Vagina (tissue), 2 donors: Measurements from ENCODE around the gene YAF2. TPM values are rescaled to one million over a fixed set of nuclear protein-coding genes. Genes with fewer than 3 reads are reported as not detected.

Experiments used
- DNase-seq, 2 donors: peaks; one replicate each; pipeline ENCODE4 v3.0.0-alpha.2; 2017; ENCODE audit errors: extremely low spot score in 2 of 2
- H3K27ac ChIP-seq: fragments of 200-600 bp; sonication (generic); one replicate; pipeline ENCODE4 v1.5.1; 2019
- H3K27me3 ChIP-seq: fragments of 200-600 bp; sonication (generic); one replicate; pipeline ENCODE4 v1.5.1; 2019
- H3K36me3 ChIP-seq, 2 donors: fragments of 200-600 bp; sonication (generic); one replicate each; pipeline ENCODE4 v1.5.1; 2017 to 2019
- H3K4me1 ChIP-seq: fragments of 200-600 bp; sonication (generic); one replicate; pipeline ENCODE4 v1.5.1; 2019
- H3K4me3 ChIP-seq, 2 donors: fragments of 200-600 bp; sonication (generic); 1 replicate in 1 of 2; 2 replicates in 1 of 2; pipeline ENCODE4 v1.5.1; 2016 to 2019
- H3K9me3 ChIP-seq: fragments of 200-600 bp; sonication (generic); one replicate; pipeline ENCODE4 v1.5.1; 2019
- CTCF ChIP-seq, 3 experiments: fragments of 450-650 bp in 2 of 3; fragments of 200-600 bp in 1 of 3; sonication (generic) in 1 of 3; IDR thresholded peaks; one replicate each; pipeline ENCODE4 v1.5.1; 2017 to 2019; ENCODE audit warnings: antibody characterized with exemption in 3 of 3, mild to moderate bottlenecking in 2 of 3, moderate library complexity in 2 of 3
- POLR2A ChIP-seq, 2 donors: fragments of 450-650 bp; IDR thresholded peaks; one replicate each; pipeline ENCODE4 v1.6.1; 2017; ENCODE audit warnings: antibody characterized with exemption in 2 of 2, mild to moderate bottlenecking in 2 of 2, moderate library complexity in 2 of 2
- POLR2AphosphoS5 ChIP-seq, 2 donors: sonication (generic); formaldehyde crosslinking; IDR thresholded peaks; one replicate each; pipeline ENCODE4 v1.9.0; 2017; ENCODE audit warnings: antibody characterized with exemption in 2 of 2, mild to moderate bottlenecking in 2 of 2, low read depth in 1 of 2; ENCODE audit not compliant: insufficient read depth in 1 of 2
- intact Hi-C: fragments of 100-400 bp; cut with DNase I; formaldehyde crosslinking; loops from one replicate; pipeline ENCODE4 v1.15.1; 2023
- total RNA-seq: library from RNA; depleted of rRNA; stranded (reverse); fragments of >200 nt; gene quantifications from one replicate; pipeline ENCODE4 v1.2.3, GENCODE V29; 2016

The YAF2 gene
- total RNA-seq, 1 donor from 2014 or later: 23.1 TPM

- Histone ChIP-seq H3K4me1 (no peaks in the 10 kb centered on the region), H3K27me3 (no peaks in the 10 kb centered on the region), H3K27ac (no peak overlapping the region), H3K4me3 (no peak overlapping the region), H3K9me3 (no peaks in the 10 kb centered on the region), H3K36me3 (peaks cover 0 to 7% of the 10 kb centered on the region in 2 donors)
- TF ChIP-seq CTCF (IDR thresholded peaks at IDR 0.05) (no peak), POLR2AphosphoS5 (IDR thresholded peaks at IDR 0.05; ENCODE audit: insufficient read depth in 1 of 2, low read depth in 1 of 2) (no peak)
- intact Hi-C loops: no loop called here
- DNase-seq: no peak
Observed at GRCh38 chr12:42163913-42164312, 74.1 kb downstream of the YAF2 start.

- no peak for DNase-seq
- Histone ChIP-seq H3K27ac (no peak overlapping the region), H3K9me3 (no peaks in the 10 kb centered on the region), H3K4me1 (no peaks in the 10 kb centered on the region), H3K27me3 (no peaks in the 10 kb centered on the region), H3K36me3 (peaks cover 0 to 7% of the 10 kb centered on the region in 2 donors), H3K4me3 (no peak overlapping the region)
- intact Hi-C loops: no loop called here
- TF ChIP-seq CTCF (IDR thresholded peaks at IDR 0.05): no peak
- no peak for TF ChIP-seq POLR2A (IDR thresholded peaks at IDR 0.05)
- no peak for TF ChIP-seq POLR2AphosphoS5 (IDR thresholded peaks at IDR 0.05; ENCODE audit: insufficient read depth in 1 of 2, low read depth in 1 of 2)
Observed at GRCh38 chr12:42162965-42163364, 75.1 kb downstream of the YAF2 start.

- intact Hi-C loops: no loop called here
- H3K4me3 ChIP-seq: no peak overlapping the region
- H3K36me3 ChIP-seq: peaks cover 0 to 7% of the 10 kb centered on the region in 2 donors
- H3K27me3 ChIP-seq: no peaks in the 10 kb centered on the region
- H3K9me3 ChIP-seq: no peaks in the 10 kb centered on the region
- H3K27ac ChIP-seq: no peak overlapping the region
- no peaks in the 10 kb centered on the region for H3K4me1 ChIP-seq
- DNase-seq: no peak
- TF ChIP-seq POLR2A (IDR thresholded peaks at IDR 0.05) (no peak), CTCF (IDR thresholded peaks at IDR 0.05) (no peak), POLR2AphosphoS5 (IDR thresholded peaks at IDR 0.05; ENCODE audit: insufficient read depth in 1 of 2, low read depth in 1 of 2) (no peak)
Observed at GRCh38 chr12:42162193-42162592, 75.9 kb downstream of the YAF2 start.

DNA sequence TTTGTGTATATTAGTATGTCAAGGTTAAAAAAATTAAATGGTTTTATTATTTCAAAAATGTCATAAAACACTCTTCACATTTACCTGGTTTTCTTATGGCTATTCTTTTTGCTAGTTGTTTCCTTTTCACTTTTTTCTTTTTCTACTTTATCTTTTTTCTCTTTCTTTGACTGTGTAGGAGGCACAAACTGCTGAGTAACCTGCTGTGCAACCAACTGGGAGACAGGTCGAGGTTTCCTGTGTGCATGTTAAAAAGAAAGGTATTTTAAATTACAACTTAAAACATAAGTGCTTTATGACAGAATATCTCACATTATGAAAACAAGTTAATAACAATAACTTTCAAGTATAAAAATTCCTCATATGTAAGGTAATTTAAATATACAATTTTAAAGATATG is 76.5 kb downstream of the YAF2 start:
- no peak overlapping the region for H3K4me3 ChIP-seq
- H3K27me3 ChIP-seq: no peaks in the 10 kb centered on the region
- TF ChIP-seq POLR2AphosphoS5 (IDR thresholded peaks at IDR 0.05; ENCODE audit: insufficient read depth in 1 of 2, low read depth in 1 of 2) (no peak), POLR2A (IDR thresholded peaks at IDR 0.05) (no peak), CTCF (IDR thresholded peaks at IDR 0.05) (no peak)
- no peaks in the 10 kb centered on the region for H3K4me1 ChIP-seq
- no peaks in the 10 kb centered on the region for H3K9me3 ChIP-seq
- no peak overlapping the region for H3K27ac ChIP-seq
- H3K36me3 ChIP-seq: peaks cover 0 to 7% of the 10 kb centered on the region in 2 donors
- intact Hi-C loops: no loop called here
- no peak for DNase-seq

GRCh38 chr12:42156232-42156631 is 81.8 kb downstream of the YAF2 start:
- H3K9me3 ChIP-seq: no peaks in the 10 kb centered on the region
- no peak for DNase-seq
- peaks cover 0 to 7% of the 10 kb centered on the region in 2 donors for H3K36me3 ChIP-seq
- TF ChIP-seq CTCF (IDR thresholded peaks at IDR 0.05): no peak
- no peak for TF ChIP-seq POLR2AphosphoS5 (IDR thresholded peaks at IDR 0.05; ENCODE audit: insufficient read depth in 1 of 2, low read depth in 1 of 2)
- TF ChIP-seq POLR2A (IDR thresholded peaks at IDR 0.05): no peak
- H3K4me3 ChIP-seq: no peak overlapping the region
- H3K4me1 ChIP-seq: no peaks in the 10 kb centered on the region
- H3K27me3 ChIP-seq: no peaks in the 10 kb centered on the region
- no peak overlapping the region for H3K27ac ChIP-seq
- intact Hi-C loops: no loop called here
